HG03342 (cell line): ENCODE results near the gene ACP3.

Experiments used
- ATAC-seq: cut with Tn5 transposase; IDR thresholded peaks from one replicate; pipeline ENCODE4 v1.9.1; 2021; ENCODE audit warnings: mild to moderate bottlenecking, moderate library complexity; ENCODE audit not compliant: unreplicated experiment

Gene ACP3

GRCh38 chr3:132405188-132405587 is 88.0 kb downstream of the ACP3 start:
- ATAC-seq = no peak

GRCh38 chr3:132405609-132406299 is 88.5 kb downstream of the ACP3 start:
- ATAC-seq = no peak

DNA sequence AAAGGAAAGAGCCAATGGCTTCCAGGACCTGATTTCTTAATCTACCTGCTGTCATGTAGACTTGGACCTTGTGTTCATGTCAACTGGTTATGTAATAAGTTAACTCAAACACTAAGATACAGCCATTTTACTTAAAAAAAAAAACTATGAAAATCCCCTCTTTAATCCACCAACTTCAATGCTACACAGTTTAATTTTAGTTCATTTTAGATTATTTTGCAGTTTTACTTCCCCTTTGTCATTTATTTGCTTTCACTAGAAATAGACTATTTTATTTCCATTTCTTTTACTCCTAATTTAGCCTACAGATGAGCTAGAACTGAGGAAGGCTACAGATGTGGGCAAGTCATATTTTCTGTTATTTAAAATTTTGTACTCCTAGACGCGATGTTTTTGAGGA is 89.4 kb downstream of the ACP3 start:
- no peak for ATAC-seq

DNA sequence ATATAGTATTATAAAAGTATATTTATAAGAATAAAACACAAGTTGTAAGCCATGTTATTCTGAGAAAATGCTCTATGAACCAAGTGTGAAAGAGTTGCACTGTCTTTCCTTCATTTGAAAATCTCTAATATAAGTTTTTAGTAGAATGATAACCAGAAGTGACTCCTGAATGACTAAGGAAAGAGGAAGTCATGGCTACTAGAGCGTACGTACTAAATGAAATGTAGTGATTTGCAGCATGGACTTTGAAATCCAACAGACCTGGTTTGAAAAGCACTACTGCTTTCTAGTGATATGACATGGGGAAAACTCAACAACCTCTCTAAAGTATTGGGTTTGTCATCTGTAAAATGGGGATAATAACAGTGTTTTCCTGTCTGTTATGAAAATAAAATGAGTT is 89.8 kb downstream of the ACP3 start:
- ATAC-seq = no peak
